Memory B cell (primary cell): ENCODE measurements around the gene CEP164.
A peak's percentile ranks its signal among the peaks of the same experiment; 100 is the strongest.
"Not testable (repeated sequence)": the region's sequence is repeated elsewhere in the genome, so short reads cannot be mapped to it uniquely, and the experiment has no call there.

Experiments used
- ATAC-seq: fragments of 150-1000 bp; cut with Tn5 transposase; 2 replicates; pipeline ENCODE4 v1.10.0; 2021; ENCODE audit warnings: low read depth, mild to moderate bottlenecking, moderate library complexity
- DNase-seq, 2 donors: peaks; one replicate each; pipeline ENCODE4 v3.0.0; 2022; ENCODE audit warnings: low spot score in 2 of 2
- H3K27ac Mint-ChIP-seq: one replicate; pipeline ENCODE4 v1.8.0; 2022; ENCODE audit warnings: mild to moderate bottlenecking, moderate library complexity, mixed read lengths
- H3K27me3 Mint-ChIP-seq: one replicate; pipeline ENCODE4 v1.8.0; 2022; ENCODE audit warnings: mixed read lengths
- H3K36me3 Mint-ChIP-seq: one replicate; pipeline ENCODE4 v1.8.0; 2022; ENCODE audit warnings: mild to moderate bottlenecking, mixed read lengths
- H3K4me1 Mint-ChIP-seq: one replicate; pipeline ENCODE4 v1.8.0; 2022; ENCODE audit warnings: mixed read lengths
- H3K4me3 Mint-ChIP-seq: one replicate; pipeline ENCODE4 v1.8.0; 2022; ENCODE audit warnings: mild to moderate bottlenecking, moderate library complexity, mixed read lengths
- H3K9me3 Mint-ChIP-seq: one replicate; pipeline ENCODE4 v1.8.0; 2022; ENCODE audit warnings: mixed read lengths

The CEP164 gene

DNA sequence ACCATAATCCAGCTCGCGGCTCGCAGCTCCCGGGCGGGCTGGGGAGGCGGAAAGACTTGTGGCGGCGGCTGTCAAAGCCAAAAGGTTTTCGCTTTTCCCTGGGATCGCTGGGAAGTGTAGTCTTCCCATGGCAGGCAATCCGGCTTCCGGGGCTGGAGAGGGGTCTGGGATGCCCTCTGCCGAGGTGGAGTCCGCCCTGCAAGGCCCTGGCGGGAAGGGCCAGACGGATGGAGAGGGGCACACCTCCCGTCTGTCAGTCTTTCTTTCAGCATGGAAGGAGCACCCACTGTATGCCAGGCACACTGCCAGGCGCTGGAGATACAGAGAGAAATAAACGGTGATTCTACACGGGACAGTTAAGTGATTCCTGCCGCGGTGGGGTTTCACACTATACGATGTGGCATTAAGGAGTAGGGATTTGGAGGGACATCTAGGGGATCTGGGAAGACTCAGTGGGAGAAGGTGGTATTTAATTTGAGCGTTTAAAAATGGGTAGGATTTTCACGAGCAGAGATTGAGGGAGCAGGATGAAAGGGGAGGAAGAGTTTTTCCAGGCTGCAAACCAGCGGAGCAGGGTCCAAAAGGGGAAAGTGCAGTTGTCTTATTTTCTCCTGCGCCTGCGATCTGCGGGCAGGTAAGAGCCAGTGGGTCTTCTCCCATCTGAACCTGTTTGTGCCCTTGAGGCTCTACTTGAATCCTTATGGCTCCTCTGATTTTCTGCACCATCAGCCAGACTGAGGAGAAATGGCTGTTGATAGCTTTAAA lies 11.3 kb upstream of the CEP164 start, which contains the start of gene BACE1:
BACE1 (minus strand) TSS at position 60 of the 765 bp plus-strand sequence. CDS start 461 bp downstream, outside the sequence.
- DNase-seq (no peak), ATAC-seq (peak; percentile 27)
- peaks cover 20% of the 10 kb centered on the region for H3K27me3 Mint-ChIP-seq
- H3K27ac Mint-ChIP-seq = no peak within 1 kb of the TSS
- H3K4me3 Mint-ChIP-seq = peak within 1 kb of the TSS; percentile 64
- peaks cover 3% of the 10 kb centered on the region for H3K4me1 Mint-ChIP-seq
- H3K36me3 Mint-ChIP-seq = no peaks in the 10 kb centered on the region
- no peaks in the 10 kb centered on the region for H3K9me3 Mint-ChIP-seq

DNA sequence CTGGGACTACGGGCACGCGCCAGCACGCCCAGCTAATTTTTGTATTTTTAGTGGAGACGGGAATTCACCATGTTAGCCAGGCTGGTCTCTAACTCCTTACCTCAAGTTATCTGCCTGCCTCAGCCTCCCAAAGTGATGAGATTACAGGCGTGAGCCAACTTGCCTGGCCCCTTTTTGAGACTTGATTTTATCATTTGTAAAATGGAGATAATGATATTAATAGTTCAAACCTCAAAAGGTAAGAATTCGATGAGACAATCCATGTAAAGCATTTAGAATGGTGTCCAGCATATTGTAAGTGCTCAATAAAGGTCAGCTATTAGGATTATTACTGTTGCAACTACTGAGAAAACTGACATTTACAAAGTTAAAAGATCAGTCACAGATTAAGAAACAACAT lies 8.9 kb upstream of the CEP164 start:
- Mint-ChIP-seq H3K27ac (no peak overlapping the region), H3K9me3 (no peaks in the 10 kb centered on the region), H3K27me3 (peaks cover 13% of the 10 kb centered on the region), H3K4me3 (no peak overlapping the region), H3K4me1 (peaks cover 3% of the 10 kb centered on the region), H3K36me3 (no peaks in the 10 kb centered on the region)
- no peak for ATAC-seq
- DNase-seq = no peak

DNA sequence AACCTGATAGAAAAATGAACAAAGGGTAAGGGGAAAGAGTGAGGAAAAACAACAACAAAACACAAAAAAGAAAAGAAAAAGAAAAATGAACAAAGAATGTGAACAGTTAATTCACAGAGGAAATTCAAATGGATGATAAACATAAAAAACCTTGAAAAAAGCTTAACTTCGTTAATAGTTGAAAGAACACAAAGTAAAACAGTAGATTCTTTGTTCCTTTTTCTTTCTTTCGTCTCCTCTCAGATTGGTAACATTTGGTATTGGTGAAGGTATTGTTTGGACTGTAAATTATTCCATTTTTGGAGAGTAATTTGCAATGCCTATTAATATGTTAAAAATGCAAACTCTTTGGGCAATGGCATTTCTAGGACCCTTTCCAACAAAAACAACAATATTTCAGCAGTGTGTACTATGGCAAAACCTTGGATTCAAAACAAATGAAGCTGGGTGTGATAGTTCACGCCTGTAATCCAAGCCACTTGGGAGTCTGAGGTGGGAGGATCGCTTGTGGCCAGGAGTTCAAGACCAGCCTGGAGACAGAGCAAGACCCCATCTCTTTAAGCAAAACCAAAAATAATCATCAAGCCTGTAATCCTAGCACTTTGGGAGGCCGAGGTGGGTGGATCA lies 8.3 kb upstream of the CEP164 start:
- no peaks in the 10 kb centered on the region for H3K36me3 Mint-ChIP-seq
- no peak for ATAC-seq
- peaks cover 8% of the 10 kb centered on the region for H3K27me3 Mint-ChIP-seq
- H3K4me3 Mint-ChIP-seq = no peak overlapping the region
- peaks cover 3% of the 10 kb centered on the region for H3K4me1 Mint-ChIP-seq
- DNase-seq = no peak
- H3K27ac Mint-ChIP-seq = no peak overlapping the region
- H3K9me3 Mint-ChIP-seq = no peaks in the 10 kb centered on the region

DNA sequence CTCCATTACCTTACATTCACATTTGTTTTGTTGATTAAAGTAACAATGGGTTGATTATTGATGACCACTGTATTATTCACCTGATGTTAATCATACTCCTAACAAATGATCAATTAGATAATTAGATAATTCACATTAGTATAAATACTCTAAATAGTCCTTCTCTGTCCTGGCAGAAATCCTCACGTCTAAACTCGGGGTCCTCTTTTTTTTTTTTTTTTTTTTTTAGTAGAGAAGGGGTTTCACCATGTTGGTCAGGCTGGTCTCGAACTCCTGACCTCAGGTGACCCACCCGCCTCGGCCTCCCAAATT lies 443 bp upstream of the CEP164 start:
- H3K36me3 Mint-ChIP-seq, ATAC-seq, H3K4me3 Mint-ChIP-seq: not testable (repeated sequence)

DNA sequence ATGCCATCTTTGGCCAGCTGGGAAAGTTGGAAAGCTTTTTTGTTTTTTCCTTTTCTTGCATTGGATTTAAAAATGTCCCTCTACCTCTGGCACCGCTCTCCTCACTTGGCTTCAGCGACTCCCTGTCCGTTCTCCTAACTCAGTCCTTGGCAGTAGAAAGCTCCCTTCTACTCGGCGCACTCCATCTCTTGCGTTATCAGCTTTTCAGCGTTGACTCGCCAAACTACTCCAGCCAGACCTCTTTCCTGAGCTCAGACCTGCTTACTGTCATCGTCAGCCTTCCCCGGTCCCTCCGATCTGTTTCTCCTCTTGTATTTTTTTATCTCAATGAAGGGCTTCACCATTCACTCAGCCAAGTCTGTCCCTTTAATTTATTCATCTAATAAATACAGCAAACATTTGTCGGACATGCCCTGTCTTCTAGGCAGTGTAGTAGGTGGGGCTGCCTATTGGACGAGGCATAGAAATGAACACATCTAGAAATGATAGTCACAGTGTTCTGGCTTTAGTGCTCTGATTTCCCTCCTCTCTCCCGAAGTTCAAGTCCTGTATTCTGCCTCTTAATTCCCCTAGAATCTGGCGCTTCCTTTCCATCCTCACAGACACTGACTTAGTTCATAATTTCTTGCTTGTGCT lies 839 bp downstream of the CEP164 start:
- H3K9me3 Mint-ChIP-seq = no peaks in the 10 kb centered on the region
- H3K27ac Mint-ChIP-seq = no peak overlapping the region
- no peak overlapping the region for H3K4me3 Mint-ChIP-seq
- no peaks in the 10 kb centered on the region for H3K27me3 Mint-ChIP-seq
- peak; percentile 2 for ATAC-seq
- peaks cover 1% of the 10 kb centered on the region for H3K36me3 Mint-ChIP-seq
- H3K4me1 Mint-ChIP-seq = peaks cover 7% of the 10 kb centered on the region
- DNase-seq = no peak

More for the DNA sequence above, 443 bp upstream of the CEP164 start:
- not testable (repeated sequence) for H3K27ac Mint-ChIP-seq, H3K27me3 Mint-ChIP-seq, H3K9me3 Mint-ChIP-seq, H3K4me1 Mint-ChIP-seq, DNase-seq

DNA sequence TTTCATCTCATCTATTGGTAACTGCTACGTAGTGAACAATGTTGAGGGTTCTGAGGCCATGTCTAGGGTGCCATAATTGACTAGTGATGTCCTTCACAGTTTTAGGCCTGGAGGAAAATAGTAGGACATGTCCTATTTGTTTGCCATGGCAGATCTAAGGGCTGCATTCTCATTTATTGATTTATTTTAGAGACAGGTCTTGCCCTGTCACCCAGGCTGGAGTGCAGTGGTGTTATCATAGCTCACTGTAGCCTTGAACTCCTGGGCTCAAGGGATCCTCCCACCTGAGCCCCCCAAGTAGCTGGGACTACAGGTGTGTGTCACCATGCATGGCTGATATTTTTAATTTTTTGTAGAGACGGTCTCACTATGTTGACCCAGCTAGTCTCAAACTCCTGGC lies 5.2 kb downstream of the CEP164 start:
- peaks cover 15% of the 10 kb centered on the region for H3K36me3 Mint-ChIP-seq
- peaks cover 15% of the 10 kb centered on the region for H3K4me1 Mint-ChIP-seq
- no peak overlapping the region for H3K4me3 Mint-ChIP-seq
- DNase-seq (no peak), ATAC-seq (no peak)
- no peaks in the 10 kb centered on the region for H3K9me3 Mint-ChIP-seq
- no peak overlapping the region for H3K27ac Mint-ChIP-seq
- H3K27me3 Mint-ChIP-seq = no peaks in the 10 kb centered on the region

DNA sequence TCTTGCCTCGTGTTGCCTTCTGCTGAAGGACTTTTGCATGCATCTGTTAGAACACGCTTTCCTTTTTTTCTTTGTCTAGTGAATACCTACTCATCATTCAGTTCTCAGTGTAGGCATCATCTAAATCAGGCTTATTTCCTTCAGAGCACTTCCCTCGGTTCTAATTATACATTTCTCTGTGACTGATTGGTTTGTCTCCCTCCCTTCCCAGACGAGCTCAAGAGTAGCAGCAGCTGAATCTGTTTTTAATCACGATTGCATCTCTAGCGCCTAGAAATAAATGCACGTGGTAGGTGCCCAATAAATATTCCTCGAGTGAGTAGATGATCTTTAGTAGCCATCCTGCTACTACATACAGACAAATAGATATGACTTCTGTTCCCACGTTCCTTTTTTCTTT lies 6.3 kb downstream of the CEP164 start:
- ATAC-seq = no peak
- peaks cover 19% of the 10 kb centered on the region for H3K36me3 Mint-ChIP-seq
- H3K27ac Mint-ChIP-seq = no peak overlapping the region

DNA sequence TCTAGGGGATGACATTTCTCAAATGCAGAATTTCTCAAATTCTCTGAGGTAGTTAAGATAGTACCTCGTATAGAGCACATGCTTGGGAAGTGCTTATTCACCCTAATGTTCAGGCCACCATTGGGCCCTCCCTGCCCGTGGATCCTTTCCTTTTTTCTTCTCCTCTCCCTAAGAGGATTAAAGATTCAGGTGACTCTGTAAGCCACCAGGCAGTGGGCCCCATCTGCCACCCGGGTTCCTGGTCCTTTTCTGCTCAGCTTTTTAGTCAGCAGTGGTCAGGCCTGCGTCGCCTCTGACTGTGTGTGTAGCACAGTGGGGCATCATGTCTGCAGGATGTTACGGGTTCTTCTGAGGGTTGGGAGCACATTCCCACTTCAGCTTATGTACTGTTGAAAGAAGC lies 7.2 kb downstream of the CEP164 start:
- DNase-seq (no peak), ATAC-seq (no peak)
- no peak overlapping the region for H3K27ac Mint-ChIP-seq
- peaks cover 14% of the 10 kb centered on the region for H3K4me1 Mint-ChIP-seq
- H3K9me3 Mint-ChIP-seq = no peaks in the 10 kb centered on the region
- no peaks in the 10 kb centered on the region for H3K27me3 Mint-ChIP-seq
- no peak overlapping the region for H3K4me3 Mint-ChIP-seq
- H3K36me3 Mint-ChIP-seq = peaks cover 21% of the 10 kb centered on the region

More for the DNA sequence above, 6.3 kb downstream of the CEP164 start:
- Mint-ChIP-seq H3K4me3 (no peak overlapping the region), H3K27me3 (no peaks in the 10 kb centered on the region), H3K9me3 (no peaks in the 10 kb centered on the region), H3K4me1 (peaks cover 15% of the 10 kb centered on the region)
- DNase-seq = no peak

DNA sequence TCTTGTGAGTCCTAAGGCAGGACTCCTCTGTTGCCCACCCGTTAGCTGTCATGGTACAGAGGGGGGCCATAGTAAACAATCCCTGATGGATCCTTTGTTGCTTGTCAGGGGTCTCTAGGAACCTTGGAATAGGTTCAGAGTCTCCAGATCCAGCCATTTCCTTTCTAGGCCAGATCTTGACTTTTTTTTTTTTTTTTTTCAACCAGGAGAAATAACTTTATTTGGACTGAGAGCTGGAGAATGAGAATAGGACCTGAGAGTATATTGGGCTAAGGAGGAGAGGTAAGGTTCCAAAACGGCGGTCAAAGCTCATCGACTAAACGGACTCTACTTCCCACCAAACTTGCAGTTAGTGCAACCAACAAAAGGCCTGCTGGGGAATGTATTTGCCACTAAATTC lies 7.7 kb downstream of the CEP164 start:
- Mint-ChIP-seq H3K36me3 (peaks cover 23% of the 10 kb centered on the region), H3K9me3 (no peaks in the 10 kb centered on the region), H3K4me1 (peaks cover 10% of the 10 kb centered on the region), H3K27me3 (no peaks in the 10 kb centered on the region), H3K4me3 (no peak overlapping the region), H3K27ac (no peak overlapping the region)
- no peak for ATAC-seq
- no peak for DNase-seq

DNA sequence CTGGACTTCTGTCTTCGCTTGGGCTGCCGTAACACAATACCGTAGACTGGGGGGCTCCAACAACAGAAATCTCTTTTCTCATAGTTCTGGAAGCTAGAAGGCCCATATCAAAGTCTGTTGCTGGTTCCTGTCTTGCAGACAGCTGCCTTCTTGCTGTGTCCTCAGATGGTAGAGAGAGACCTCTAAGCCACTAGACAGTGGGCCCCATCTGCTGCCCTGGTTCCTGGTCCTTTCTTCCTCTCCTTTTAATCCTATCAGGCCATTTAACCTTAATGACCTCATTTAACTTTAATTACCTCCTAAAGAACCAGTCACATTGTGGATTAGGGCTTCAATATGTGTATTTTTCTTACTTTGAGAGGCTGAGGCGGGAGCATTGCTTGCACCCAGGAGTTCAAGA lies 9.4 kb downstream of the CEP164 start:
- no peaks in the 10 kb centered on the region for H3K27me3 Mint-ChIP-seq

DNA sequence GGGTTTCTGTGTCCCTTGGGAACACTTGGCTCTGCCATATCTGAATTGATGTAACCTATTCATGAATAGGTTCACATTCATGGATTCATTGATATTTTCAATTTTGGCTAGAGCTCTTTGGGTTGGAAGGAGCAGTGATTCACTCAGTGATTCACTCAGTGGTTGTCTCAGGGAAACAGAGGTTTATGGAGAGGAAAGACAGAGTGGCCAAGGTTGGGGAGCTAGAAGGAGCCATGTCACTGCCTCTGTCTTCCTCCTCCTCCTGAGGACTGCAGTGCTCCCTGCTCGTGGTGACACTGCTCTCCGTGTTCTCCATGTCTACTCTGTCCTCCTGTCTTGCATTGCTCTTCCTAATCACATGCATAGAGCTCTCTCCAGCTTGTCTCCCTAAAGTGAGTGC lies 17.4 kb downstream of the CEP164 start:
- DNase-seq (no peak), ATAC-seq (no peak)
- Mint-ChIP-seq H3K4me1 (no peaks in the 10 kb centered on the region), H3K9me3 (no peaks in the 10 kb centered on the region), H3K27ac (no peak overlapping the region), H3K27me3 (no peaks in the 10 kb centered on the region), H3K4me3 (no peak overlapping the region), H3K36me3 (peaks cover 42% of the 10 kb centered on the region)

More for the DNA sequence above, 9.4 kb downstream of the CEP164 start:
- Mint-ChIP-seq H3K4me1 (peaks cover 8% of the 10 kb centered on the region), H3K4me3 (no peak overlapping the region), H3K9me3 (no peaks in the 10 kb centered on the region), H3K36me3 (peaks cover 36% of the 10 kb centered on the region), H3K27ac (no peak overlapping the region)
- ATAC-seq (no peak), DNase-seq (no peak)

DNA sequence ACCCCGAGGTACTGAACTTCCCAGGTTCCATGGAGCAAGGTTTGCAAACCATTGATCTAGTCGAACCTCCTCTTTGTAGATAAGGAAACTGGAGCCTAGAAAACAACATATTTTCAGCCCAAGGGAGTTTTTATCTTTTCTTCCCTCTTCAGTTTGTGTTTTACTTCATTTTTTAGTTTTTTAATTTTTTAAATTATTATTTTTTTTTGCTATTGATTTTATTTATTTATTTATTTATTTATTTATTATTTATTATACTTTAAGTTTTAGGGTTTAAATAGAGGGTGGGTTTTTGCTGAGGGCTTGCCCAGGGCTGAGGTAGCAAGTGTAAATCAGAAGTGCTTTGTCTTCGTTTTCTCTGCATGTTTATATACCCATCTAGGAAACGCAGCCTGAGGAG lies 26.9 kb downstream of the CEP164 start:
- no peaks in the 10 kb centered on the region for H3K9me3 Mint-ChIP-seq
- ATAC-seq (no peak), DNase-seq (no peak)
- no peak overlapping the region for H3K4me3 Mint-ChIP-seq
- no peaks in the 10 kb centered on the region for H3K27me3 Mint-ChIP-seq
- peaks cover 30% of the 10 kb centered on the region for H3K36me3 Mint-ChIP-seq
- no peak overlapping the region for H3K27ac Mint-ChIP-seq
- H3K4me1 Mint-ChIP-seq = peaks cover 4% of the 10 kb centered on the region

DNA sequence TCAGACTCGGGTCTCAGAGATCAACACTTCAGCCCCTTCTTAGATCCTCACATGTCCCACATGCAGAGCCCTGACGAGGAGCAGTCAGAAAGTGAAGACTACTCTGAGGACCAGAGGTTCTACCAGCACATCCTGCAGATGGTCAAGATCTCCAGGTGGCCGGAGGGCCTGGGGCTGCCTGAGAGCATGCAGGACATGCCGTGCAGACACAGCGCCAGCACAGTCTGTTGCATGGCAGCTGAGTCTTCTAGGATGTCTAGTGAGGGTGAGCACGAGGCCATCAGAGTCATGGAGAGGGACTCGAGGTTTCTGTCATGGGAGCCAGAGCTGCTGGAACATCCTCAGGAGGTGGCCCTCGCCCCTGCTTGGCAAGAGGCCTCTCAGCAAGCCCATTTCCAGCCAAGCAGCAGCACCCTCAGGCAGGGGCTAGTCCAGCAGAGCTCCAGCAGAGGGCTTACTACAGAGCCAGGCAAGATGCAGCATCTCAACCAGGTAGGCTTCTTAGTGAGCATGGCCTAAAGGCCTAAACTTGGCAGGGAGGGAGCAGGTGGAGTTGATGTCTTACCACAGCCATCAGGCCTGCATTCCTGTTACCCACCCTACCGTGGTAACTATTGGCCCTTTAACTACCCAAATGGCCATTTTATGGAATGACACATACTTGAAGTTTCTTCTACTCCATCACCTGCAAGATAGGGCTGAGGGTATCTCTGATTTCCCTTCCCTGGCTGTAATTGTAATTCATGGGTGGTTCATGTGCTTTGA lies 28.7 kb downstream of the CEP164 start:
- H3K27ac Mint-ChIP-seq = no peak overlapping the region
- H3K27me3 Mint-ChIP-seq = no peaks in the 10 kb centered on the region
- H3K4me1 Mint-ChIP-seq = peaks cover 4% of the 10 kb centered on the region
- H3K36me3 Mint-ChIP-seq = peaks cover 41% of the 10 kb centered on the region
- no peaks in the 10 kb centered on the region for H3K9me3 Mint-ChIP-seq
- DNase-seq = no peak
- no peak overlapping the region for H3K4me3 Mint-ChIP-seq
- no peak for ATAC-seq

DNA sequence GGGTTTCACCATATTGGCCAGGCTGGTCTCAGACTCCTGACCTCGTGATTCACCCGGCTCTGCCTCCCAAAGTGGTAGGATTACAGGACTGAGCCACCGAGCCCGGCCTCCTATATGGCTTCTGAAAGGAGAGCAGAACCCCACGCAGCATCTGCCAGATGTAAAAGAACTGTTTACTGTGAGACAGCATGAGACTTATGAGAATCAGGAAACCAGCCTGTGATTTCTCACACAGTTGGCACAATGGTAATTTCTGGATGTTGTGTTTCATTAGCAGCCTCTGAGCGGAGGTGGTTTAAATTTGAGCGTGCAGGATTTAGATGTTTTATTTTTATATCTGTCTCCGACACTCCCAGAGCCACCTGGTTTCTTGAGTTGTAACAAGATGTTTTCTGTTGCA lies 33.8 kb downstream of the CEP164 start:
- no peak for ATAC-seq
- Mint-ChIP-seq H3K9me3 (no peaks in the 10 kb centered on the region), H3K27ac (no peak overlapping the region), H3K27me3 (no peaks in the 10 kb centered on the region), H3K4me3 (no peak overlapping the region), H3K36me3 (peaks cover 44% of the 10 kb centered on the region), H3K4me1 (no peaks in the 10 kb centered on the region)
- DNase-seq = no peak
